Spleen (tissue), 11 donors: ENCODE results near the gene POLR1E. TPM values are rescaled to one million over a fixed set of nuclear protein-coding genes. Genes with fewer than 3 reads are reported as not detected.
"Not testable (repeated sequence)": the region's sequence is repeated elsewhere in the genome, so short reads cannot be mapped to it uniquely, and the experiment has no call there.

Experiments used
- DNase-seq: peaks from one replicate; pipeline ENCODE4 v3.0.0-alpha.2; 2020
- H3K27ac ChIP-seq, 8 donors: fragments of 200-600 bp; sonication (generic) in 7 of 8; 1 replicate in 4 of 8; 2 replicates in 4 of 8; pipeline versions ENCODE4 v1.5.0 to v1.8.0; 2016 to 2021; ENCODE audit warnings: inconsistent platforms in 4 of 8, mild to moderate bottlenecking in 4 of 8, moderate library complexity in 1 of 8
- H3K27me3 ChIP-seq, 7 donors: fragments of 200-600 bp; sonication (generic) in 6 of 7; replicated peaks in 1 of 7; 1 replicate in 4 of 7; 2 replicates in 3 of 7; pipeline versions ENCODE4 v1.5.0 to v1.8.0; 2016 to 2021; ENCODE audit warnings: inconsistent platforms in 3 of 7, mild to moderate bottlenecking in 1 of 7
- H3K36me3 ChIP-seq, 6 donors: fragments of 200-600 bp; sonication (generic) in 5 of 6; 1 replicate in 4 of 6; 2 replicates in 2 of 6; pipeline versions ENCODE4 v1.5.0 to v1.8.0; 2016 to 2021; ENCODE audit warnings: inconsistent platforms in 2 of 6
- H3K4me1 ChIP-seq, 6 donors: fragments of 200-600 bp; sonication (generic) in 5 of 6; 1 replicate in 3 of 6; 2 replicates in 3 of 6; pipeline versions ENCODE4 v1.5.0 to v1.8.0; 2016 to 2021; ENCODE audit warnings: inconsistent platforms in 3 of 6
- H3K4me3 ChIP-seq, 8 donors: fragments of 200-600 bp; sonication (generic) in 7 of 8; 1 replicate in 4 of 8; 2 replicates in 4 of 8; pipeline versions ENCODE4 v1.5.0 to v1.8.0; 2016 to 2021; ENCODE audit warnings: inconsistent platforms in 4 of 8, mild to moderate bottlenecking in 4 of 8, moderate library complexity in 2 of 8
- H3K9me3 ChIP-seq, 8 donors: fragments of 200-600 bp; sonication (generic) in 7 of 8; 1 replicate in 4 of 8; 2 replicates in 4 of 8; pipeline versions ENCODE4 v1.5.0 to v1.8.0; 2016 to 2021; ENCODE audit warnings: inconsistent platforms in 4 of 8
- POLR2A ChIP-seq, 3 donors: fragments of 450-650 bp; IDR thresholded peaks; one replicate each; pipeline ENCODE4 v1.5.1; 2017; ENCODE audit warnings: antibody characterized with exemption in 3 of 3, mild to moderate bottlenecking in 1 of 3
- POLR2AphosphoS5 ChIP-seq, 3 donors: sonication (generic); formaldehyde crosslinking; IDR thresholded peaks; one replicate each; pipeline ENCODE4 v1.5.1; 2017; ENCODE audit warnings: antibody characterized with exemption in 3 of 3
- WGBS, 5 donors: extraction: QIAGEN DNeasy Blood & Tissue Kit in 3 of 5; methylation state at CpG; one replicate each; pipeline versions ENCODE4 v1.1.5 to v1.1.7; 2013 to 2018; 5-methylcytosine and 5-hydroxymethylcytosine counted together
- intact Hi-C: fragments of 100-400 bp; cut with DNase I; formaldehyde crosslinking; loops from one replicate; pipeline ENCODE4 v1.15.0; 2023; ENCODE audit warnings: low total_unique reads
- polyA plus RNA-seq, 3 donors: library from polyadenylated mRNA; stranded (reverse); fragments of 200-250 nt; gene quantifications; one replicate each; pipeline ENCODE4 v1.2.1, GENCODE V29; 2013
- total RNA-seq, 7 donors: library from RNA; depleted of rRNA in 3 of 7; stranded (reverse); fragments of >200 nt in 3 of 7; fragmentation: NEBNext Ultra II Directional in 4 of 7; extraction: Animal tissue kit (Norgen Biotek cat#: 25700) in 4 of 7; gene quantifications; one replicate each; pipeline versions ENCODE4 v1.1.0 to v1.2.1, GENCODE V29; 2016 to 2021
- TF ChIP-seq, protein P1 (sequence below), 11 experiments: fragments of 200-600 bp in 7 of 11; fragments of 450-650 bp in 4 of 11; sonication (generic) in 4 of 11; IDR thresholded peaks in 8 of 11; conservative IDR thresholded peaks in 3 of 11; 1 replicate in 7 of 11; 2 replicates in 4 of 11; pipeline versions ENCODE4 v1.4.0 to v1.8.0; 2016 to 2021; ENCODE audit warnings: antibody characterized with exemption in 11 of 11, inconsistent platforms in 4 of 11, mild to moderate bottlenecking in 1 of 11
- donor health status: healthy with polysubstance abuse.
- donor health status: DM: no; HTN: no; CAD: no; lungs with moderate emphysema.
- donor health status: DM: no; HTN: no; CAD: no.
- donor health status: Bipolar disorder and iron deficiency.
- donor health status: healthy.
- donor health status: DM: no; HTN: no; CAD: no.
- donor health status: DM: yes; HTN: yes; CAD: no.

The POLR1E gene
- total and polyA plus RNA-seq, 10 donors = 14.4 to 21.0 (median 18.0) TPM

DNA sequence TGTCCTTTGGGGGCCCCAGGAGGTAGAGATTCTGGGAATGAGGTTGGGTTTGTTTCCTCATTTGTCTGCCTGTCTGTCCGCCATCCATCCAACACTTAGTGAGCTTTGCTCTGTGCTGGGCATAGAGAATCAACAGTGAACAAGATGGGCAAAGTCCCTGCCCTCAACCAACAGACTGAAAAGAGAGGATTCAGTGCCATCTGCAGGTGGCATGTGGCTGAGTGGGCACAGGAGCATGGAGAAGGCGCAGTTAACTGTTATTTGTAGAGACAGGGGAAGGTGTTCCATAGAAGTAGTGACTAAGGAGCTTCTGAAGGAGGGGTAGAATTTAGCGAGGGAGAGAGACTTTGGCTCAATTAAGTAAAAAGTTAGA, 23.1 kb downstream of the POLR1E start:
- DNase-seq = no peak
- Histone ChIP-seq H3K9me3 (no peaks in the 10 kb centered on the region), H3K27ac (no peak overlapping the region), H3K4me1 (peaks cover 0 to 13% (median 3%) of the 10 kb centered on the region in 6 donors), H3K4me3 (no peak overlapping the region), H3K27me3 (no peaks in the 10 kb centered on the region), H3K36me3 (peaks cover 0 to 93% (median 23%) of the 10 kb centered on the region in 6 donors)
- TF ChIP-seq, protein P1, sequence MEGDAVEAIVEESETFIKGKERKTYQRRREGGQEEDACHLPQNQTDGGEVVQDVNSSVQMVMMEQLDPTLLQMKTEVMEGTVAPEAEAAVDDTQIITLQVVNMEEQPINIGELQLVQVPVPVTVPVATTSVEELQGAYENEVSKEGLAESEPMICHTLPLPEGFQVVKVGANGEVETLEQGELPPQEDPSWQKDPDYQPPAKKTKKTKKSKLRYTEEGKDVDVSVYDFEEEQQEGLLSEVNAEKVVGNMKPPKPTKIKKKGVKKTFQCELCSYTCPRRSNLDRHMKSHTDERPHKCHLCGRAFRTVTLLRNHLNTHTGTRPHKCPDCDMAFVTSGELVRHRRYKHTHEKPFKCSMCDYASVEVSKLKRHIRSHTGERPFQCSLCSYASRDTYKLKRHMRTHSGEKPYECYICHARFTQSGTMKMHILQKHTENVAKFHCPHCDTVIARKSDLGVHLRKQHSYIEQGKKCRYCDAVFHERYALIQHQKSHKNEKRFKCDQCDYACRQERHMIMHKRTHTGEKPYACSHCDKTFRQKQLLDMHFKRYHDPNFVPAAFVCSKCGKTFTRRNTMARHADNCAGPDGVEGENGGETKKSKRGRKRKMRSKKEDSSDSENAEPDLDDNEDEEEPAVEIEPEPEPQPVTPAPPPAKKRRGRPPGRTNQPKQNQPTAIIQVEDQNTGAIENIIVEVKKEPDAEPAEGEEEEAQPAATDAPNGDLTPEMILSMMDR (IDR thresholded peaks at IDR 0.05 in 8 of 11, conservative IDR thresholded peaks at IDR 0.05 in 3 of 11) = peak in 1 of 11 experiments; percentile 17
- TF ChIP-seq POLR2AphosphoS5 (IDR thresholded peaks at IDR 0.05) = no peak
- WGBS, 5 donors = 85 to 96% (median 91%) methylated on average over 3 of the region's 3 CpGs
- intact Hi-C loops = no loop called here

DNA sequence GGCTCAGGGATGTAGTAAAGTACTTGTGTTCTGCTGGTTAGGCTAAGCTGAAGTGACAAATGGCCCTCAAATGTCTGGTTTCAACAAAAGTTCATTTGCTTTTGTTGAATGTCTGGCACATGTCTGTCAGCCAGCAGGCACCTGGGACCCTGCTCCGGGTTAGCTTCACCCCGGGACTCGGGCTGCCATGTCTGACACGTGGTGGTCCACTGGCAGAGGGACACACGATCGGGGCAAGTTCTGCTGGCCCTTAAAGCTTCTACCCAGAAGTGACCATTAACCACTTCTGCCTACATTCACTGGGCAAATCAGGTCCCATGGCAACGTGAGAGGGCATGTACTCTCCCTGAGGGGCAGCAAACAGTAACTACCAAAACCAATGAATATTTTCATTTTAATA, 23.8 kb downstream of the POLR1E start:
- WGBS, 5 donors = 83 to 95% (median 92%) methylated on average over 7 of the region's 7 CpGs
- intact Hi-C loops = no loop called here
- no peak overlapping the region for H3K4me3 ChIP-seq
- TF ChIP-seq POLR2A (IDR thresholded peaks at IDR 0.05) (no peak), POLR2AphosphoS5 (IDR thresholded peaks at IDR 0.05) (peak in 1 of 3 donors; percentile 19)
- no peak overlapping the region for H3K27ac ChIP-seq
- no peak for DNase-seq
- no peaks in the 10 kb centered on the region for H3K27me3 ChIP-seq
- peaks cover 0 to 93% (median 16%) of the 10 kb centered on the region in 6 donors for H3K36me3 ChIP-seq
- peaks cover 0 to 7% (median 0%) of the 10 kb centered on the region in 6 donors for H3K4me1 ChIP-seq
- H3K9me3 ChIP-seq = no peaks in the 10 kb centered on the region

DNA sequence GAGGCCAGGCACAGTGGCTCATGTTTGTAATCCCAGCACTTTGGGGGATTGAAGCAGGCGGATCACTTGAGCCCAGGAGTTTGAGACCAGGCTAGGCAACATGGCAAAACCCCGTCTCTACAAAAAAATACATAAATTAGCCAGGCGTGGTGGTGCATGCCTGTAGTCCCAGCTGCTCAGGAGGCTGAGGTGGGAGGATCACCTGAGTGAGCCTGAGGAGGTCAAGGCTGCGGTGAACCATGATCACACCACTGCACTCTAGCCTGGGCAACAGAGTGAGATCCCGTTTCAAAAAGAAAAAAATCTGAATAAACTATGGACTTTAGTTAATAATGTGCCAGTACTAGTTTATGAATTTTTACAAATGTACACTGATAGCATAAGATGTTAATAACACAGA, 24.3 kb downstream of the POLR1E start:
- H3K4me1 ChIP-seq, DNase-seq, H3K9me3 ChIP-seq, intact Hi-C loops, H3K27ac ChIP-seq, H3K4me3 ChIP-seq, H3K27me3 ChIP-seq: not testable (repeated sequence)
- WGBS, 5 donors = 81 to 98% (median 94%) methylated on average over 5 of the region's 5 CpGs
- peaks cover 0 to 93% (median 13%) of the 10 kb centered on the region in 6 donors for H3K36me3 ChIP-seq

DNA sequence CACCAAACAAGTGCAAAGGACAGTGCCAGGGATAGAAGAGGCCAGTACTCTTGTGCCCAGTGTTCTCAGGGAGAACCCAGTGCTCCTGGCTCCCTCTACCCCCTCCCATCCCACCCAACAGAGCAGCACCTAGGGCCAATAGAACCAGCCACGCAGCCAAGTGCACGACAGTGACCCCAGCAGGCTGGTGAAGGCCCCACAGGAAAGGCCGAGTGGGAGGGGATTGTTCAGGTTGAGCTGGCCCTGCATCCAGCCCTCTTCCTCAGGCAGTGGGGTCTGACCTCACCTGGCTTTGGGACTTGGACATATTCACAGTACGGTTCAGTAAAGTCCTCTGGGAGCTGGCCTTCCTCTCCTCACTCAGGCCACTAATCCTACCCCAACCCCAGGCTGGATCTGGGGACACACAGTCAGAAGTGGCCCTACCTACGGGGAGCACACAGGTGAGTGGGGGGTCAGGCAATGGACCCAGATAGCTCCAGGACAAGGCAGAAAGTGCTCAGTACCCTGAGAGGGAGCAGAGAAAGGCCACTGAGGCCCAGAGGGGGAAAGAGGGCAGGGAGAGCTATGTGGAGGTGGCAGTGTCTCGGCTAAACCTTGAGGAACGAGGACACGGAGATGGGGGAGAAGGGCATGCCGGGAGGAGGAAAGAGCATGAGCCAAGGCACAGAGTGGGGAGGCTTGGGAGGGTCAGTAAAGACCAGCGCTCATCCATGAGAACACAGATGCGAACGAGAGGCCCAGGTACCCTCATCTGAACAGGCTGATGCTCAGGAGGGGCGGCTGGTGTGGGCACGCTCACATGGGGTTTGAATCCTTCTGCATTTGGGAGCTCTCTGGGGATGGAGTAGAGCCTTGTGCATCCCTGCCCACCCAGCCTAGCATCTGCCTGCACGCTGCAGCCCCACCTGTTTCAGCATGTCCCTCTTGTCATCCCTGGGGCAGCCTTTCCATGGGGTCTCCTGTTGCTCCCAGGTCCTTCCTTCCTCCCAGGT, 25.6 kb downstream of the POLR1E start:
- Histone ChIP-seq H3K27me3 (no peaks in the 10 kb centered on the region), H3K36me3 (peaks cover 3 to 96% (median 13%) of the 10 kb centered on the region in 6 donors), H3K9me3 (no peaks in the 10 kb centered on the region), H3K4me3 (no peak overlapping the region), H3K27ac (no peak overlapping the region), H3K4me1 (no peaks in the 10 kb centered on the region)
- intact Hi-C loops = no loop called here
- TF ChIP-seq POLR2AphosphoS5 (IDR thresholded peaks at IDR 0.05) (peak in 2 of 3 donors; percentile 10 to 18), POLR2A (IDR thresholded peaks at IDR 0.05) (no peak)
- TF ChIP-seq, protein P1 (IDR thresholded peaks at IDR 0.05 in 8 of 11, conservative IDR thresholded peaks at IDR 0.05 in 3 of 11) = peak in 2 of 11 experiments; percentile 10 to 18
- WGBS, 5 donors = 85 to 91% (median 87%) methylated on average over 15 of the region's 15 CpGs
- DNase-seq = no peak

DNA sequence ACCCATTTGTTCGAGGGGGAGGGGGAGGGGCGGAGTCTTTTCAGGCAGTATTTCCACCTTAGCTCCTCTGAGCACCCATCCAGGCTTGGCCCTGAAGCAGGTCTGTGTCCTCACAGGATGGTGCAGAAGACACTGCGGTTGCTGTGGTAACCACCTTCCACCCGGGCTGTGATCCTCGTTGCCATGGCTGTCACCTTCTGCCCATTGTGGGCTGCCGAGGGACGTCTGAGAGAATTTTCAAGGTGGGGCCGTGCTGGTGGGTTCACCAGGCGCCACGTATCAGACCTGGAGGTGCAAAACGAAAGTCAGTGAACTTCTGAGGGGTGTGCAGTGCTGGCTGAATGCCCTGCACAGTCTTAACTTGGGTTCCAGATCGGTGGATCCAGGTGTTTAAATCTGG, 26.7 kb downstream of the POLR1E start:
- H3K4me3 ChIP-seq = no peak overlapping the region
- intact Hi-C loops = no loop called here
- TF ChIP-seq, protein P1 (IDR thresholded peaks at IDR 0.05 in 8 of 11, conservative IDR thresholded peaks at IDR 0.05 in 3 of 11) = no peak
- TF ChIP-seq POLR2A (IDR thresholded peaks at IDR 0.05) = no peak
- TF ChIP-seq POLR2AphosphoS5 (IDR thresholded peaks at IDR 0.05) = peak in 1 of 3 donors; percentile 38
- H3K27me3 ChIP-seq = no peaks in the 10 kb centered on the region
- peaks cover 3 to 91% (median 14%) of the 10 kb centered on the region in 6 donors for H3K36me3 ChIP-seq
- DNase-seq = no peak
- H3K27ac ChIP-seq = no peak overlapping the region
- no peaks in the 10 kb centered on the region for H3K9me3 ChIP-seq
- H3K4me1 ChIP-seq = no peaks in the 10 kb centered on the region
- WGBS, 5 donors = 70 to 85% (median 79%) methylated on average over 9 to 12 of the region's 12 CpGs

DNA sequence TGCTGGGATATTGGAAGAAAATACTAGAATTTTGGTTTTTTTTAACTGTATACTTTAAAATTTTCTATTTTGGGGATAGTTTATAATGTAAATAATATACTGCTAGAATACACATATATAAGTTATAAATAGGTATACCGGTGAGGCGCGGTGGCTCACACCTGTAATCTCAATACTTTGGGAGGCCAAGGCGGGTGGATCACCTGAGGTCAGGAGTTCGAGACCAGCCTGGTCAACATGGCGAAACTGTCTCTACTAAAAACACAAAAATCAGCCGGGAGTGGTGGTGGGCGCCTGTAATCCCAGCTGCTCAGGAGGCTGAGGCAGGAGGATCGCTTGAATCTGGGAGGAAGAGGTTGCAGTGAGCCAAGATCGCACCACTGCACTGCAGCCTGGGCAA, 28.7 kb downstream of the POLR1E start:
- H3K9me3 ChIP-seq, H3K4me1 ChIP-seq, H3K4me3 ChIP-seq, DNase-seq, H3K27me3 ChIP-seq, H3K27ac ChIP-seq, intact Hi-C loops: not testable (repeated sequence)
- H3K36me3 ChIP-seq = peaks cover 3 to 91% (median 17%) of the 10 kb centered on the region in 6 donors
- 93 to 99% (median 97%) methylated on average over 10 of the region's 10 CpGs for WGBS, 5 donors
